OCI-LY3 (cell line): Measurements from ENCODE around the gene EPB41L5.

Source experiments
- EZH2phosphoT487 ChIP-seq: fragments of 200-600 bp; shearing (Covaris generic); IDR thresholded peaks from 2 replicates; pipeline ENCODE4 v1.6.1; 2018; ENCODE audit warnings: antibody characterized with exemption, mixed run types, low read depth
- TF ChIP-seq, protein P1 (sequence below): fragments of 200-600, 300-600 bp; sonication (generic); IDR thresholded peaks from 2 replicates; pipeline ENCODE4 v1.5.1; 2014; ENCODE audit warnings: antibody characterized with exemption, low read length, low read depth

DNA sequence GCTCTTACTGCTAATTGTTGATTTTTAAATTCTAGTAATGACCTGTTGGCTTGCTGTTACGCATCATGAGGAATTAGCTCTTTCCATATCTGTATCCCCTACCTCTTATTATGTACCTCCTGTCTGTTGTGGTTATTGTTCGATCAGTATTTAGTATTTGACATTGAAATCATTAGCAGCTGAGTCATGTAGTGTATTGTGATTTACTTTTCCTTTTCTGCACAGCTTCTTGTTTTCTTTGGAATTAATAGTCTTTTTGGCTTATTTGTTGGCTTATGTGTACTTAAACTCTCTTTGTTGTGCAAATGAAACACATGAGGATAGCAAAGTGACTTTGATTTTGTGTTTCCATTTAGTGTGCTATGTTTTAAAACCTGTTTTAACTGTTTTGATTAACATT, 4.3 kb downstream of the EPB41L5 start:
- TF ChIP-seq, protein P1, sequence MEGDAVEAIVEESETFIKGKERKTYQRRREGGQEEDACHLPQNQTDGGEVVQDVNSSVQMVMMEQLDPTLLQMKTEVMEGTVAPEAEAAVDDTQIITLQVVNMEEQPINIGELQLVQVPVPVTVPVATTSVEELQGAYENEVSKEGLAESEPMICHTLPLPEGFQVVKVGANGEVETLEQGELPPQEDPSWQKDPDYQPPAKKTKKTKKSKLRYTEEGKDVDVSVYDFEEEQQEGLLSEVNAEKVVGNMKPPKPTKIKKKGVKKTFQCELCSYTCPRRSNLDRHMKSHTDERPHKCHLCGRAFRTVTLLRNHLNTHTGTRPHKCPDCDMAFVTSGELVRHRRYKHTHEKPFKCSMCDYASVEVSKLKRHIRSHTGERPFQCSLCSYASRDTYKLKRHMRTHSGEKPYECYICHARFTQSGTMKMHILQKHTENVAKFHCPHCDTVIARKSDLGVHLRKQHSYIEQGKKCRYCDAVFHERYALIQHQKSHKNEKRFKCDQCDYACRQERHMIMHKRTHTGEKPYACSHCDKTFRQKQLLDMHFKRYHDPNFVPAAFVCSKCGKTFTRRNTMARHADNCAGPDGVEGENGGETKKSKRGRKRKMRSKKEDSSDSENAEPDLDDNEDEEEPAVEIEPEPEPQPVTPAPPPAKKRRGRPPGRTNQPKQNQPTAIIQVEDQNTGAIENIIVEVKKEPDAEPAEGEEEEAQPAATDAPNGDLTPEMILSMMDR: no peak
- TF ChIP-seq EZH2phosphoT487: no peak
